T1000 (cell line): Measurements from ENCODE around the gene SHPK.

ENCODE experiments used
- DNase-seq: peaks from one replicate; lab custom pipeline; 2025; ENCODE audit warnings: mixed read lengths; lab: John Stamatoyannopoulos, UW

SHPK gene

DNA sequence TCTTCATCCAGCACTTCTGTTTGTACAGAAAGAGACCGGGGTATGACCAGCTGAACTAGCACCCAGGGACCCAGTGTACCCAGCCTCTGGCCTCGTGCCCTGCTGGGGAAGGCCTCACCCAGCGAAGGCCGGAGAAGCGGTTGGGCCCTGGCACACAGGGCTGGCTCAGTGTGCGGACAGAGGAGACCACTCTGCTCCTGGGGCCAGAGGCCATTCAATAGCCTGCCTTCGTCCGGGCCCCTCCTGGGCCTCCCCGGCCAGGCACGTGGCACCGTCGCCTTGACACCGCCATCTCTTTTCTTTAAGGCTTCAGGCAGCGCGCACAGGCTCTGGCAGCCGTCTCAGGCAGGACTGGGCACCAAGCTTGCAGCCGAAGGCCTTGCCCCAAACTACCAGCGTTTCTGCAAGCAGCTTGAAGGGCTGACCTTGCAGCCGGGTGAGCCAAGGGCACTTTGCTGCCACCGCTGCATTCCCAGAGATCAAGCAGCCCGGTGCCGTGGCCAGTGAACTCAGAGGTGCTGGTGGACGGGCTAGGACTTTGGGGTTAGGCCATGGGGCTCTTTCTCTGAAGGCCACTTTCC, 24.4 kb upstream of the SHPK start:
- DNase-seq = no peak

DNA sequence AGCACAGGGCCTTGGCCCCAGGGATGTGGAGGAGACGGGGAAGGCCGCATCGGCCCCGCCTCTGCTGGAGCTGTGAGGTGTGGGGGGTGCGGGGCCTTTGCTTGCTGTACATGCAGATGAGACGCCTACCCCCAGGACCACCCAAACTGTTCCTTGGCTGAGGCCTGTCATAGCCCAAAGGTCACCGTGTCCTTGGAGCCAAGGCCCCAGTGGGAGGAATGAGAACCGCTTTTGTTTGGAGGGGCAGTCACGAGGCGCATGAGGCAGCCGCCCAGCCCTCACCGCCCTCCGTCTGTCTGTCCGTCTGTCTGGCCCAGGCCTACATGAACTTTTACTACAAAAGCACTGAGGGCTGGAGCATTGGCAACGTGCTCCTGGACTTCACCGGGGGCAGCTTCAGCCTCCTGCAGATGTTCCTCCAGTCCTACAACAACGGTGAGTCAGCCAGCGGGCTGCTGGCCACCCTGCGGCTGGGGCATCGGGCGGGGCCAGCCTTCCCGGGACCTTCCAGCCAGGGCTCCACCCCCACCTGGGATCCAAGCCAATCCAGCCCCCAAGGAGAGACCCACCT, 23.6 kb upstream of the SHPK start:
- DNase-seq = peak; percentile 57

DNA sequence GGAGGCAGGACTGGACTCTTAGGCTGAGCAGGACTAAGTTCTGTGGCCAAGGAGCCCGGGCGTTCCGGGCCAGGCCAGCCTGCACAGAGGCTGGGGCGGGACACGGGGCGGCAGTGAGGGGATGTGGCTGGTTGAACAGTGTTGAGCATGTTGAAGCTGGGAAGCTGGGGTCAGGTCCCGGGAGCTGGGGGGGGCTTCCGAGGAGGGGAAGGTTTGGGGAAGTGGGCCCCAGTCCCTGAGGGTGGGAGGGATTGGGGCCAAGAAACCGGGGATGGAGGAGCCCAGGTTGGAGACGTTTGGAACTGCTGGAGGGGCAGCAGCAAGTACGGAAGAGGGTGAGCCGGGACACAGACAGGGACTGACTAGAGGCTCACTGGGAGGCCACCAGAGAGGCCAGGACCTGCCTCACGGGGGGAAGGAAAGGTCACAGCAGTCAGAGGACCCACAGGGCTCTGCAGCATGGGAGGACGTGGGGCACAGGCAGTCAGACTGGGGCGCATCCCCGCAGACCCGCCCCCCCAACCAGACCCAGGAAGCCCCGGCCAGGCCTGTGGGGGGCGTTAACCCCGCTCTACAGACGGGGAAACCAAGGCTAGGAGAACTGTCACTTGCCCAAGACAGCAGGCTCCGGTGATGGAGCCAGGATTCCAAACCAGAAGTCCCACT, 22.9 kb upstream of the SHPK start:
- DNase-seq = no peak

DNA sequence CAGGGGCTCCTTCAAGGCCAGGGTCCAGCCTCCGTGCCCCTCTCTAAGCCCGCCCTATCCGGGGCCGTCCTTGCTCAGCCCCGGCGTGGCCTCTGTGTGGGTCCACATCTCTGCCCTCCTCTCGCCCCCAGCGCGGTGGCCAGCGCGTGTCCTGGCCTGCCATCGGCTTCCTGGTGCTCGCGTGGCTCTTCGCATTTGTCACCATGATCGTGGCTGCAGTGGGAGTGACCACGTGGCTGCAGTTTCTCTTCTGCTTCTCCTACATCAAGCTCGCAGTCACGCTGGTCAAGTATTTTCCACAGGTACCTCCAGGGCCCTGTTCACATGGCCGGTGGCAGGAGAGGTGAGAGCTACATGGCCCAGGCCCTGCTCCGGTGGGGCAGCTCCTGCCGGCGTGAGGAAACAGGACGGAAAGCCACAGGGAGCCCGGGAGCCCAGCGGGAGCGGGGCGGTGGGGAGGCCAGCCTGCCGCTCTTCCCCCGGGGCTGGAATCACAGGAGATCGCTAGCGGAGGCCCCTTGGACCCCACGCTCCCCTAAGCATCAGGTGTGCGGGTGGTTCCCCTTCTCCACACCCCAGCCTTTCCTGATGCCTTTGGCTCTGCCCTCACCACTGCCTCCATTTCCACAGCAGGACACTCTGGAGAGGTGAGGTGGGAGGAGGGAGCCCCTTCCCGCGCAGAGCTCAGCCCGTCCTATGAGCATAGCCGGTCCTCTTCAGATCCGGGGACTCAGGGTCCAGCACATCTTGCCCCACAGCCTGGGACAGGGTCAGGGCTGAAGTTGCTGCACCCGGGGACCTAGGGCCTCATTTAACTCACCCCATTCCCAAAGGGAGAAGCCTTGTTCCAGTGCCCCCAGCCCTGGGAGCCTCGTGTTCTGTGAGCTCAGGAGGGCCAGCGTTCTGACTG, 22.1 kb upstream of the SHPK start:
- no peak for DNase-seq

DNA sequence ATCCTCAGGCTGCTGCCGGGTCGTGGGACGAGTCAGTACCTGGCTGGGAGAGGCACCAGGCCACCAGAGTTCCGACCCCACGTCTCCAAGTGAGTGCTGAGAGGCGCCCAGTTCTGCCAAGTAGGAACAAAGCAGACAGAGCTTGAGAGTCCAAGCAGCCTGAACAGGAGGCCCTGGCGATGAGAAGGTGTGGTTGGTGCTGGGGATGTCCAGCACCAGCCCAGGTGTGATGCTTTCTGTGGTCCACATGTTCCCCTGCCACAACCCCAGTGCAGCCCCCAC, 21.5 kb upstream of the SHPK start:
- no peak for DNase-seq

DNA sequence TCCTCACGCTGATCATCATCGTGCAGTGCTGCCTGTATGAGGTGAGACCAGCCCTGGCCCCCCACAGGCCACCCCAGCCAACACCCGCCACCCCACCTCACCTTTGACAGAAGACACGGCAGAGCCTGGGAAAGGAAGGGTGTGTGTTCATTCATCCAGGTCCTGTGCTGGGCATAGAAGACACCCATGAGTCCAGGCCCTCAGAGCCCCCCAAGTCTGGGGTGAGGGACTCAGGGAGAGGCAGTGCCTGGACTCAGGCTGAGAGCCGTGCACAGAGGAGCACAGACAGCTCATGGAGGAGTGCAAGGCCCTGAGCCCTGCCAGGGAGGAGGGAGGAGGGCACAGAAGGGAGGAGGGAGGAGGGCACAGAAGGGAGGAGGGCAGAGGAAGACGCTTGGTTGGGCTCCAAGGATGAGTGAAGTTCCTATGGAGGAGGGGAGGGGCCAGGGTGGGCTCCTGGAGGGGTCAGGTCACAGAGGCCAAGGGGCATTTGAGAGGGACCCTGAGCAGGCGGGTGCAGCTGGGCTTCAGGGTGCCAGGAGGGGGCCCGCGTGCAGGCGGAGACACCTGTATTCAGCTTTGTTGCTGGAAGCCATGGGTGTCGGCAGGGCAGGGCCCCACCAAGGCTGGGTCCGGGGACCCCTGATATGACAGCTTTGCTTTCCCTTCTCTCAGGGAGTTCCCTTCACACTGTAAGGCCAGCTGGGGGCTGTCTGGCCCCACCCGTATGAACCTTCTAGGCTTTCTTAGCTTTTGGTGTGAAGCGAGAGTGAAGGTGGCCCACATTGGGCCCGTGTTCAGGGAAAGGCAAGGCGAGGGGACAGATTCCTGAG, 20.9 kb upstream of the SHPK start:
- no peak for DNase-seq

DNA sequence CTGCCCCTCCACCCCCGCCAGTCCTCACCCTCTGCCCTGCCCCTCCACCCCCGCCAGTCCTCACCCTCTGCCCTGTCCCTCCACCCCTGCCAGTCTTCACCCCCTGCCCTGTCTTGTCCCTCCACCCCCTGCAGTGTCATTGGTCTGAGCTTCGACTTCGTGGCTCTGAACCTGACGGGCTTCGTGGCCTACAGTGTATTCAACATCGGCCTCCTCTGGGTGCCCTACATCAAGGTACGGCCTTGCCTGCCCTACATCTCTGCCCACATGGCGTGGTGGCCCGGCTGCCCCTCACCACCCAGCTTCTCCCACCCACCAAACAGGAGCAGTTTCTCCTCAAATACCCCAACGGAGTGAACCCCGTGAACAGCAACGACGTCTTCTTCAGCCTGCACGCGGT, 20.3 kb upstream of the SHPK start:
- no peak for DNase-seq

DNA sequence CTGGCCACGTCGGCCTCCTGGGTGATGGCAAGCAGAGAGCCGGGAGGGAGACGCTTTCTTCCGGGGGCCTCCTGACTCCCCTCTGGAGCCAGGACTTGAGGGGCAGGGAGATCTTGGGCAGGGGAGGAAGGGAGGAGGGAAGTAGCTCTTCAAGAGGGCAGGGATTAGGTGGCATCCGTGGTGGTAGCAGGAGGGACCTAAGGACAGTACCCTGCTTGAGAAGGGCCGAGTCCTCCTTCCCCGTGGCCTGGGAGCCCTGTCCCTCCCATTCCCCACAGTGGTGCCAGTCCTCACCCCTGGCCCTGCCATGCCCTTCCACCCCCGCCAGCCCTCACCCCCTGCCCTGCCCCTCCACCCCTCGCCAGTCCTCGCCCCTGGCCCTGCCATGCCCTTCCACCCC, 19.7 kb upstream of the SHPK start:
- no peak for DNase-seq

DNA sequence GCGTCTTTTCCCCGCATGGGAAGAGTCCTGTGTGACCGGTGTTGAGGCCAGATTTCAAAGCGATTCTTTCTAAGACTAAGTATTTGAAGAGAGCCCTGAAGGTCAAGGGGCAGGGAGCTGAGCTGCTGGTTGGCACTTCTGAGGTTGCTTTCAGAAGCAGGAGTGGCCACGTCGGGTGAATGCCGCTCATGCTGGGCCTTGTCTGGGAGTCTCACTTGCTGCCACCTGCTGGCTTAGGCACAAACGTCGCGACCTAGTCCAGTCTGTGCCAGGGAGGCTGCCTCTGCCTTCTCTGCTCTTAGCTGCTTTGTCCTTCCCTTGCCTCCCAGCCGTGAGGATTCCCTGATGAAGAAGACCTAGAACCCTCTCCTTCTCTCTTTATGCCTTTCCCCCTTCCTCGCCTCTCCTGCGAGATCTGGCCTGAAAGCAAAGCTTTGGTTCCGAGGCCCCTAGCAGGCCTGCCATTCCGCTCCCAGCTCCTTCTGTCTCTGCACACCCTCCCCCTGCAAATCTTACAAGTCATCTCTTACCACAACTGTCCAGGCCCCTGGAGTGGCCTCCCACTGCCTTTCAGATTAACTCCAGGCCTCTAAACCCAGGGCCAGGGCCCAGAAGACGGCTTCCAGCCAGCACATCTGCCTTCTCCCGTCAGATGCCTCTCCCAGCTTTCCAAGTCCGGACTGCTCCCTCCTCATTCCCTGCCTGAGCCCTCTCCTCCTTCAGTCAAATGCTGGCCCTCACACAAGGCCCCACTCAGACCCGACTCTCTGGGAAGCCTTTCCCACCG, 11.9 kb upstream of the SHPK start:
- DNase-seq = peak; percentile 23

DNA sequence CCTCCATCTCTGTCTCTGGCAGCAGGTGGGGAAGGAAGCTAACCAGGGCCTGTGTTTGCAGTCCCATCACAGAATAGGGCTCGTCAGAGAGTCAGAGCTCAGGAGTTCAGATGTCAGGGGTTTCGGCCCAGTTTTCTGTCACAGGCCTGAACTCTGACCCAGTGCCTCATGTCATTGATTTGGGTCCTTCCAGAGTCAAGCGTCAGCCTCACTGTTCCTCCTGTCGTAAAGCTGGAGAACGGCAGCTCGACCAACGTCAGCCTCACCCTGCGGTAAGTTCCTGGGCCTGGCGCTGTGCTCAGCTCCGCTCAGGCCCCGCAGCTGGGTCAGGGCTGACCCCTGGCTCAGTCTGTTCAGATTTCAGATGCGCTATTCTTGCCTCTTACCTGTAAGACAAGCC, 11.2 kb upstream of the SHPK start:
- DNase-seq = no peak

DNA sequence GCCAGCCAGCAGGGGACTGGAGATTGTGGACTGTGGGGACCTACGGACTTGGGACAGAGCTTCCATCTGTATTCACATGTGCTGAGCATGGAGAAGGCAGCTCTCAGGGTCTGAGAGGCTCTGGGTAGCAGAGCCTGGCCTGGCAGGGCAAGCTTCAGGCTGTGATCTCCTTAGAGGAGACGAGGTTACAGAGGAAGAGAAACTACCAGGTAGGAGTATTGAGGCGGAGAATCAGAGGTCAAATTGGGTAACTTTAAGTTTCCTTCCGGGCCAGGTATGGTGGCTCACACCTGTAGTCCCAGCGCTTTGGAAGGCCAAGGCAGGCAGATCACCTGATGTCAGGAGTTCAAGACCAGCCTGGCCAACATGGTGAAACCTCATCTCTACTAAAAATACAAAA, 9.3 kb upstream of the SHPK start:
- no peak for DNase-seq

DNA sequence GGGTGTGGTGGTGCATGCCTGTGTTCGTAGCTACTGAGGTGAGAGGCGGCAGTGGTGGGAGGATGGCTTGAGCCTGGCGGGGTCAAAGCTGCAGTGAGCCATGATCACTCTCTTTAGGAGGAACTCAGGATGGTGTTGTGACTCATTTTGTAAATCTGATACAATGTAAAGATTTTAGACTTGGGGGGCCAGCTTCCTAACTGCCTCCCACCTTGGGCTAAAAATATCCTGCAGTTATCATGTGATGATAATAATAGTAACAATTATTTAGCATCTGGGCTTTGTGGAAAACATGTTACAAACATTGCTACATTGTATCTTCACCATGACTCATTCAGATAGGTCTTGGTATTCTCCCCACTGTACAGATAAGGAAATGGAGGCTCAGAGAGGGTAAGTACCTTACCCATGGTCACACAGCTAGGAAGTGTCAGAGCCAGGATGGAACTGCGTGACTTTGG, 7.9 kb upstream of the SHPK start:
- DNase-seq = no peak

DNA sequence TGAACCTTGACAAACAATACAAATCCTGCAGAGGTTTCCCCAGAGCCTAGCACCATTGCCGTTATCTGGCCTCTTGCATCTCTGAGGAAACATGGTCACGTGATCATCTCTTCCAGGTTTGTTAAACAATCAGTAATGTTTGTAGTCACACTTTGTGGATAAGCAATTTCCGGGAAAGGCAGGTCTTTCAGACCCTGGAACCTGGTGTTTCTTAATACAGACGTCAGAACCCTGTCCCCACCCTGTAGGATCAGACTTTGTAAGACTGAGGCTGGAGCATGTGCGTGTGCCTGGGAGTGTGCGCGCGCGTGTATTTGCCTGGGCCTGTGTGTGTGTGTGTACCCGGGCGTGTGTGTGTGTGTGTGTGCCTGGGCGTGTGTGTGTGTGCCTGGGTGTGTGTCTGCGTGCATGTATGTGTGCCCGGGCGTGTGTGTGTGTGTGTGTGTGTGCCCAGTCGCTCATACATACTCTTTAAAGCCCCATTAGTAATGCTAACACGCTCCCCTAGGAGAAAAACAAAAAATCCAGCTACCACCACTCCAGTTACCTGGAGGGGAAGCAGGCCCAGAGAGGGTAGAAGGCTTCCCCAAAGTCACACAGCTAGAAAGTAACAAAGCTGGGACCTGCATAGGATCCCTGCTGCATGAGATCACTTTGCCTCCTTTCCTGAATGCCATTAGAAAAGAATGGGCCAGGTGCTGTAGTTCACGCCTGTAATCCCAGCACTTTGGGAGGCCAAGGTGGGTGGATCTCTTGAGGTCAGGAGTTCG, 5.9 kb upstream of the SHPK start:
- no peak for DNase-seq

DNA sequence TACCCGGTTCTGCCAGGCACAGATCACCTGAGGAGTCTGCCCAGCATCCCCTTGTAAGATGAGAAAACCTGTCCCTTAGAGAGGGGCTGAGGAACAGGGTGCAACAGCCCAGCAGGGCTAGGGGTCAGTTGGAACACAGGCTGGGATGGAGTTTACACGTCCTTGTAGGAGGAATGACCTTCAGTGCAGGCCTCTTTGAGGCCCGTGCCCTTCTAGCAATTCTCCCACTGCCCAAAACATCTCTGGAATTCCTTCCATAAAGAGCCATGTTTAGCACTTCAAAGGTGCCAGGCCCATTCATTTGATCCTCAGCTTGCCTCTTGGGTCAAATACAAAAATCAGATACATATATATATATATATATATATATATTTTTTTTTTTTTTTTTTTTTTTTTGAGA, 5.0 kb upstream of the SHPK start:
- DNase-seq = no peak

DNA sequence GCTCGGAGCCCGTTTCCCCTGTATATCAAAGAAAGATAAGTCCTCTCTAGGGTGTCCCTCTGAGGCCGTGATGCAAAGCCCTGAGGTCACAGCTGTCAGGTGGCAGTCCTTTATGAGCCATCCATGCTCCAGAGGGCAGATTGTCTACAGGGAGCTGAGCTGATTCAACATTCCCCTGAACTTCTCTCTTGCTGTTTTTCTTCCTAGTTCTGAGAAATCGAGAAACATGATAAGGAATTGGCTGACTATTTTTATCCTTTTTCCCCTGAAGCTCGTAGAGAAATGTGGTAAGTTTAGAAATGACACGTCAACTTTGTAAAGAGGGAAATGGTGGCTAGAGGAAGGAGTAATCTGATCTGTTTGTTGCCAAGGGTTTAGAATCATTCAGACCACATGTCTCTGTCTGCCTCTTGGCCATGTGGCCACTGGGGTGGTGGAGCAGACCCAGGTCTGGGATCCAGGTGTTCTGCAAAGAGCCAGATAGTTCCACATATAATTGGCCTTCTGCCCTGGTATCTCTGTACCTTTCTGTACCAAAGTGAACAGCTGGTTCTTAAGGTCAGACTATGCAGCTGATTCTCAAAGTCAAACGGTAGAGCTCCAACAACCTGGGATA, 4.0 kb upstream of the SHPK start:
- no peak for DNase-seq

DNA sequence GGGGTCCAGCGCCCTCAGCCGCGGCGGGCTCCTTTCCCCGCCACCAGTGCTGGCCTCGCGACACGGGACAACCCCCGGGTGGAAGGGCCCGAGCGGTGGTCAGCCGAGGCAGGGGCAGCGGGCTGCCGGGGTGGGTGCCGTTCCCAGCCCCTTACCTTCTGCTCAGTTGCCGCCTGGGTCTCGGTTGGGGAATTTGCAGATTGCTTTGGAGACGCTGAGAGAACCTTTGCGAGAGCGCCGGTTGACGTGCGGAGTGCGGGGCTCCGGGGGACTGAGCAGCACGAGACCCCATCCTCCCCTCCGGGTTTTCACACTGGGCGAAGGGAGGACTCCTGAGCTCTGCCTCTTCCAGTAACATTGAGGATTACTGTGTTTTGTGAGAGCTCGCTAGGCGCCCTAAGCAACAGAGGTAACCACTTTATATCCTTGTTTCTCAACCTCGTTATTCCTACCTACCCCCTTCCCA, 891 bp upstream of the SHPK start:
- DNase-seq = no peak

DNA sequence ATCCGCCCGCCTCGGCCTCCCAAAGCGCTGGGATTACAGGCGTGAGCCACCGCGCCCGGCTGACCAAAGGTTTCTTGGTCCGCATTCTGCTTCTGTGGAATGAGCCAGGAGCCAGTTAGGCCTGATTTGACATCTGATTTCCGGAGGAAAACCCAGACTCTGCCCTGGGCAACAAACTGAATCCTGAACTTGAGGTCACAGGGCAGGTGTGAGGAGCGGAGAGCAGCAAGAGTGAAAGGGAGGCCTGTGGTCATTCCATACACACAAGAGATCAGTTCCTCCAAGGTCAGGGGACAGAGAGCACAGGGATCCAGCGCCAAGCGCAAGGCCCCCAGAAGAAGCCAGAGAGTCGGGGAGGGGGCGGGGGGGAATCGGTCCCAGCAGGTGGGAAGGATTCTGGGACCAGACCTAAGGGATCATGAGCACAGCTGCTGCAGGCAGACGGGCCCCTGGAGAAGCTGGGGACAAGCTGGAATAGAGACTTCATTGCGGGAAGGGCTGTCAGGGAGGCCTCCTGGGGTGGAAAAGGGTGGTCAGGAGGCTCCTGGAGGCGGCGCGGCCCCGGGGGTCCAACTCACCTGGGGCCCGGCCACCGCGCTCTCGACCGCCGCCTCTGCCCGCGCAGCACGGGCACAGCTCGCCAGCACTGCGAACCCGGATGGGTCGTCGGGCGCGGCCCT, 436 bp downstream of the SHPK start:
- DNase-seq = no peak

DNA sequence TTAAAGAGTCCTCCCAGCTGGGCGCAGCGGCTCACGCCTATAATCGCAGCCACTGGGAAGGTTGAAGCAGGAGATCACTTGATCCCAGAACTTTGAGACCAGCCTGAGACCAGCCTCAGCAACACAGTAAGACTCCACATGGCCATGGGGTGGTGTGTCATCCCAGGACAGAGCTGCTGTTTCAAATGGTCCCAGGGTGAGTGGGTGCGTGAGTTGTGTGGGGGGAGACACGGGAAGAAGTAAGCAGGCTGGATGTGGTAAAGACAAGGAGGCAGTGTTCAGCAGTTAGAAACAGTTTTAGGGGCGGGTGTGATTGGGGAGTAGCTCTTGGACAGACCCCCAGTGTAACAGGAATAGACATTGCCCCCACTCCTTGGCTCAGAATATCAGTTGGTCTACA, 3.8 kb downstream of the SHPK start:
- no peak for DNase-seq

DNA sequence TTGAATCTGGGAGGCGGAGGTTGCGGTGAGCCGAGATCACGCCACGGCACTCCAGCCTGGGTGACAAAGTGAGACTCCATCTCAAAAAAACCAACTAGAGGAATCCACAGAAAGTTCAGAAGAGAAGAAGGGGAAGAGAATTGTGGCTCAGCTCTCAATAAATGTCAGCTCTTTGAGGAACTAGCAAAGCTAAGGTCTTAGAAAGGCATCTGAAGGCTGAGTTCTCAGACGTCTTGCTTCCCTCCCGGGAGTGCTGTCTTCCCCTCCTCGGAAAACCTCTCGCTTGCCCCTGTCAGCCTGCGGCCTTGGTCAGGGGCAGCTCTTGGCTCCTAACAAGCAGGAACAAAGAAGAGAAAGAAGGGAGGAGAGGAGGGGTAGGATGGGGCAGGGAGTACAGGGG, 5.3 kb downstream of the SHPK start:
- no peak for DNase-seq
